HepG2 (cell line): ENCODE measurements around the gene ACAN. TPM values are rescaled to one million over a fixed set of nuclear protein-coding genes. Genes with fewer than 3 reads are reported as not detected.

Source experiments
- ATM ChIP-seq: fragments of 450-650 bp; IDR thresholded peaks from 2 replicates; pipeline ENCODE4 v1.7.1; 2017; ENCODE audit warnings: mild to moderate bottlenecking, borderline replicate concordance
- CREM ChIP-seq, 2 experiments: sonication (generic) in 1 of 2; formaldehyde crosslinking in 1 of 2; IDR thresholded peaks; 2 replicates each; pipeline versions ENCODE4 v1.4.0 to v1.6.1; 2016 to 2020; ENCODE audit warnings: antibody characterized with exemption in 1 of 2, mild to moderate bottlenecking in 1 of 2, missing genetic modification reagents in 1 of 2
- DPF2 ChIP-seq: sonication (generic); formaldehyde crosslinking; IDR thresholded peaks from 2 replicates; pipeline ENCODE4 v1.4.0; 2020; ENCODE audit warnings: mild to moderate bottlenecking, low read depth, missing genetic modification reagents, borderline replicate concordance
- FIP1L1 ChIP-seq: fragments of 200-400 bp; formaldehyde crosslinking; IDR thresholded peaks from 2 replicates; pipeline ENCODE4 v1.6.1; 2018; ENCODE audit warnings: low read depth, mild to moderate bottlenecking, low read length, moderate library complexity, borderline replicate concordance; ENCODE audit not compliant: insufficient read depth
- FOSL1 ChIP-seq: sonication (generic); formaldehyde crosslinking; IDR thresholded peaks from 2 replicates; pipeline ENCODE4 v1.9.0; 2021; ENCODE audit warnings: missing genetic modification reagents, borderline replicate concordance
- FOXO1 ChIP-seq: sonication (generic); formaldehyde crosslinking; IDR thresholded peaks from 2 replicates; pipeline ENCODE4 v1.4.0; 2020; ENCODE audit warnings: missing genetic modification reagents
- MTF1 ChIP-seq: sonication (generic); formaldehyde crosslinking; IDR thresholded peaks from 2 replicates; pipeline ENCODE4 v1.5.0; 2020; ENCODE audit warnings: missing genetic modification reagents
- NFE2L1 ChIP-seq: sonication (generic); formaldehyde crosslinking; IDR thresholded peaks from 2 replicates; pipeline ENCODE4 v1.4.0; 2020; ENCODE audit warnings: missing genetic modification reagents, mild to moderate bottlenecking, borderline replicate concordance
- SP1 ChIP-seq, 2 experiments: fragments of 450-650 bp in 1 of 2; sonication (generic) in 1 of 2; formaldehyde crosslinking in 1 of 2; IDR thresholded peaks; 2 replicates each; pipeline versions ENCODE4 v1.4.0 to v1.6.1; 2016 to 2020; ENCODE audit warnings: missing genetic modification reagents in 1 of 2
- TAF15 ChIP-seq: fragments of 200-400 bp; formaldehyde crosslinking; IDR thresholded peaks from one replicate; pipeline ENCODE4 v1.6.1; 2018; ENCODE audit warnings: mild to moderate bottlenecking, low read depth, low read length; ENCODE audit not compliant: poor library complexity, severe bottlenecking
- XRCC5 ChIP-seq: fragments of 200-400 bp; formaldehyde crosslinking; optimal IDR thresholded peaks from 2 replicates; pipeline ENCODE3; 2017; ENCODE audit warnings: mild to moderate bottlenecking, low read length
- ZNF12 ChIP-seq: sonication (generic); formaldehyde crosslinking; IDR thresholded peaks from 2 replicates; pipeline ENCODE4 v1.5.0; 2020; ENCODE audit warnings: missing genetic modification reagents
- ZNF451 ChIP-seq: sonication (generic); formaldehyde crosslinking; IDR thresholded peaks from 2 replicates; pipeline ENCODE4 v1.5.0; 2020; ENCODE audit warnings: mild to moderate bottlenecking, missing genetic modification reagents
- ZNF547 ChIP-seq: sonication (generic); formaldehyde crosslinking; IDR thresholded peaks from 2 replicates; pipeline ENCODE4 v1.5.1; 2020; ENCODE audit warnings: mild to moderate bottlenecking, missing genetic modification reagents
- ZNF558 ChIP-seq: sonication (generic); formaldehyde crosslinking; IDR thresholded peaks from 2 replicates; pipeline ENCODE4 v1.9.0; 2022; ENCODE audit warnings: mild to moderate bottlenecking, missing genetic modification reagents, borderline replicate concordance
- ZNF747 ChIP-seq: sonication (generic); formaldehyde crosslinking; IDR thresholded peaks from 2 replicates; pipeline ENCODE4 v1.8.1; 2023; ENCODE audit warnings: missing genetic modification reagents, mild to moderate bottlenecking, borderline replicate concordance
- ZNF883 ChIP-seq: sonication (generic); formaldehyde crosslinking; IDR thresholded peaks from 2 replicates; pipeline ENCODE4 v1.5.1; 2020; ENCODE audit warnings: mild to moderate bottlenecking, missing genetic modification reagents; ENCODE audit errors: not compliant biosample characterization
- ZSCAN29 ChIP-seq: sonication (generic); formaldehyde crosslinking; conservative IDR thresholded peaks from 2 replicates; pipeline ENCODE4 v1.4.0; 2020; ENCODE audit warnings: mild to moderate bottlenecking, missing genetic modification reagents
- polyA plus RNA-seq, 8 experiments: library from polyadenylated mRNA; depleted of rRNA in 3 of 8; stranded (reverse) in 7 of 8; unstranded in 1 of 8; fragments of >200 nt; fragmentation: Illumina TruSeq in 4 of 8; extraction: Trizol in 4 of 8; gene quantifications; 2 replicates each; pipeline versions ENCODE4 v1.2.1 to v1.2.3, GENCODE V29; 2011 to 2016; ENCODE audit warnings: low read depth in 4 of 8, missing spikeins in 1 of 8, mixed read lengths in 1 of 8; ENCODE audit not compliant: insufficient read depth in 1 of 8
- total RNA-seq, 5 experiments: library from RNA; depleted of rRNA; stranded (reverse); fragments of >200 nt; fragmentation: Illumina TruSeq; extraction: Trizol; gene quantifications; 2 replicates each; pipeline ENCODE4 v1.2.3, GENCODE V29; 2016; ENCODE audit warnings: low read depth in 1 of 5
- TF ChIP-seq, protein P1 (sequence below): sonication (generic); formaldehyde crosslinking; IDR thresholded peaks from 2 replicates; pipeline ENCODE4 v1.4.0; 2020; ENCODE audit warnings: missing genetic modification reagents
- TF ChIP-seq, protein P2 (sequence below): sonication (generic); formaldehyde crosslinking; IDR thresholded peaks from 2 replicates; pipeline ENCODE4 v1.5.0; 2020; ENCODE audit warnings: missing genetic modification reagents, mild to moderate bottlenecking, borderline replicate concordance
- TF ChIP-seq, protein P3 (sequence below): sonication (generic); formaldehyde crosslinking; IDR thresholded peaks from 2 replicates; pipeline ENCODE4 v1.4.0; 2020; ENCODE audit warnings: missing genetic modification reagents, borderline replicate concordance
- TF ChIP-seq, protein P4 (sequence below): sonication (generic); formaldehyde crosslinking; IDR thresholded peaks from 2 replicates; pipeline ENCODE4 v1.8.1; 2023; ENCODE audit warnings: mild to moderate bottlenecking, missing genetic modification reagents, borderline replicate concordance
- TF ChIP-seq, protein P5 (sequence below): IDR thresholded peaks from 2 replicates; pipeline ENCODE4 v1.6.1; 2012; ENCODE audit warnings: low read length, improper control_type of control experiment

ACAN gene
- total and polyA plus RNA-seq, 2 of the 13 experiments (the other 11 are each of a cell fraction or from before 2014, with no cell fraction given), result not detected

DNA sequence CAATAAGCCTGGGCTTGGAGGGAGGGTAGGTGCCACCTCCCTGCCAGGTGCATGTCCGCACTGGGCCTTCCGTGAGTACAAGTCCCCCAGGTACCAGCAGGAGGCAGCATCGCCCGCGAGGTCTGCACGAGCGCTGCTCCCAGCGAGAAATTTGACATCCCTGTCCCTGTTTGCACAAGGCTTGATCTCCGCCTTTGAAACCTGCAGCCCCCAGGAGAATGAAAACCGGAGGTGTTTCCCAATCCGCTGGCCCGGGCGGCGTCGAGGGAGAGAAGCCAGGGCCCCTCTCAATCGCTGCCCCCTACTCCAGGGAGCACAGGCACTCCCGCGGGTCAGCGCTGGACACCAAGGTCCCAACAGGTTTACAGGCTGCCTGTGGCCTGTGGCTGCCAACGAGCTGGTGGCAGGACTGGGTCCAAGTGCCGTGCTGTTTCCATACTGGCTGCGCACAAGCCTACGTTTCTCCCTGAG is 91.1 kb downstream of the ACAN start (continued):
- TF ChIP-seq, protein P1, sequence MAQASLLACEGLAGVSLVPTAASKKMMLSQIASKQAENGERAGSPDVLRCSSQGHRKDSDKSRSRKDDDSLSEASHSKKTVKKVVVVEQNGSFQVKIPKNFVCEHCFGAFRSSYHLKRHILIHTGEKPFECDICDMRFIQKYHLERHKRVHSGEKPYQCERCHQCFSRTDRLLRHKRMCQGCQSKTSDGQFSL, result peak; percentile 31; the same call in 1 of the 2 replicates
- TF ChIP-seq ZNF747 (CRISPR knock-in tag), result no peak
- TF ChIP-seq ZNF883, result peak; percentile 32
- no peak for TF ChIP-seq ZNF12 (CRISPR knock-in tag)
- TF ChIP-seq, protein P2, sequence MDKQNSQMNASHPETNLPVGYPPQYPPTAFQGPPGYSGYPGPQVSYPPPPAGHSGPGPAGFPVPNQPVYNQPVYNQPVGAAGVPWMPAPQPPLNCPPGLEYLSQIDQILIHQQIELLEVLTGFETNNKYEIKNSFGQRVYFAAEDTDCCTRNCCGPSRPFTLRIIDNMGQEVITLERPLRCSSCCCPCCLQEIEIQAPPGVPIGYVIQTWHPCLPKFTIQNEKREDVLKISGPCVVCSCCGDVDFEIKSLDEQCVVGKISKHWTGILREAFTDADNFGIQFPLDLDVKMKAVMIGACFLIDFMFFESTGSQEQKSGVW, result no peak
- TF ChIP-seq CREM (IDR thresholded peaks at IDR 0.05), result no peak
- no peak for TF ChIP-seq CREM (CRISPR knock-in tag; IDR thresholded peaks at IDR 0.05)
- TF ChIP-seq XRCC5, result peak; percentile 22
- no peak for TF ChIP-seq FIP1L1
- no peak for TF ChIP-seq NFE2L1 (CRISPR knock-in tag)
- TF ChIP-seq DPF2 (CRISPR knock-in tag), result no peak
- TF ChIP-seq ZNF558 (CRISPR knock-in tag), result no peak
- no peak for TF ChIP-seq FOXO1
- TF ChIP-seq, protein P3, sequence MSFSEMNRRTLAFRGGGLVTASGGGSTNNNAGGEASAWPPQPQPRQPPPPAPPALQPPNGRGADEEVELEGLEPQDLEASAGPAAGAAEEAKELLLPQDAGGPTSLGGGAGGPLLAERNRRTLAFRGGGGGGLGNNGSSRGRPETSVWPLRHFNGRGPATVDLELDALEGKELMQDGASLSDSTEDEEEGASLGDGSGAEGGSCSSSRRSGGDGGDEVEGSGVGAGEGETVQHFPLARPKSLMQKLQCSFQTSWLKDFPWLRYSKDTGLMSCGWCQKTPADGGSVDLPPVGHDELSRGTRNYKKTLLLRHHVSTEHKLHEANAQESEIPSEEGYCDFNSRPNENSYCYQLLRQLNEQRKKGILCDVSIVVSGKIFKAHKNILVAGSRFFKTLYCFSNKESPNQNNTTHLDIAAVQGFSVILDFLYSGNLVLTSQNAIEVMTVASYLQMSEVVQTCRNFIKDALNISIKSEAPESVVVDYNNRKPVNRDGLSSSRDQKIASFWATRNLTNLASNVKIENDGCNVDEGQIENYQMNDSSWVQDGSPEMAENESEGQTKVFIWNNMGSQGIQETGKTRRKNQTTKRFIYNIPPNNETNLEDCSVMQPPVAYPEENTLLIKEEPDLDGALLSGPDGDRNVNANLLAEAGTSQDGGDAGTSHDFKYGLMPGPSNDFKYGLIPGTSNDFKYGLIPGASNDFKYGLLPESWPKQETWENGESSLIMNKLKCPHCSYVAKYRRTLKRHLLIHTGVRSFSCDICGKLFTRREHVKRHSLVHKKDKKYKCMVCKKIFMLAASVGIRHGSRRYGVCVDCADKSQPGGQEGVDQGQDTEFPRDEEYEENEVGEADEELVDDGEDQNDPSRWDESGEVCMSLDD (CRISPR knock-in tag), result no peak
- no peak for TF ChIP-seq ZSCAN29 (CRISPR knock-in tag)
- no peak for TF ChIP-seq TAF15
- TF ChIP-seq SP1 (IDR thresholded peaks at IDR 0.05), result no peak
- no peak for TF ChIP-seq SP1 (CRISPR knock-in tag; IDR thresholded peaks at IDR 0.05)
- no peak for TF ChIP-seq ZNF547 (CRISPR knock-in tag)
- TF ChIP-seq ATM, result no peak
- TF ChIP-seq ZNF451, result no peak
- TF ChIP-seq, protein P4, sequence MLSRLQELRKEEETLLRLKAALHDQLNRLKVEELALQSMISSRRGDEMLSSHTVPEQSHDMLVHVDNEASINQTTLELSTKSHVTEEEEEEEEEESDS, result no peak
- no peak for TF ChIP-seq FOSL1
- TF ChIP-seq MTF1 (CRISPR knock-in tag), result no peak
- TF ChIP-seq, protein P5, sequence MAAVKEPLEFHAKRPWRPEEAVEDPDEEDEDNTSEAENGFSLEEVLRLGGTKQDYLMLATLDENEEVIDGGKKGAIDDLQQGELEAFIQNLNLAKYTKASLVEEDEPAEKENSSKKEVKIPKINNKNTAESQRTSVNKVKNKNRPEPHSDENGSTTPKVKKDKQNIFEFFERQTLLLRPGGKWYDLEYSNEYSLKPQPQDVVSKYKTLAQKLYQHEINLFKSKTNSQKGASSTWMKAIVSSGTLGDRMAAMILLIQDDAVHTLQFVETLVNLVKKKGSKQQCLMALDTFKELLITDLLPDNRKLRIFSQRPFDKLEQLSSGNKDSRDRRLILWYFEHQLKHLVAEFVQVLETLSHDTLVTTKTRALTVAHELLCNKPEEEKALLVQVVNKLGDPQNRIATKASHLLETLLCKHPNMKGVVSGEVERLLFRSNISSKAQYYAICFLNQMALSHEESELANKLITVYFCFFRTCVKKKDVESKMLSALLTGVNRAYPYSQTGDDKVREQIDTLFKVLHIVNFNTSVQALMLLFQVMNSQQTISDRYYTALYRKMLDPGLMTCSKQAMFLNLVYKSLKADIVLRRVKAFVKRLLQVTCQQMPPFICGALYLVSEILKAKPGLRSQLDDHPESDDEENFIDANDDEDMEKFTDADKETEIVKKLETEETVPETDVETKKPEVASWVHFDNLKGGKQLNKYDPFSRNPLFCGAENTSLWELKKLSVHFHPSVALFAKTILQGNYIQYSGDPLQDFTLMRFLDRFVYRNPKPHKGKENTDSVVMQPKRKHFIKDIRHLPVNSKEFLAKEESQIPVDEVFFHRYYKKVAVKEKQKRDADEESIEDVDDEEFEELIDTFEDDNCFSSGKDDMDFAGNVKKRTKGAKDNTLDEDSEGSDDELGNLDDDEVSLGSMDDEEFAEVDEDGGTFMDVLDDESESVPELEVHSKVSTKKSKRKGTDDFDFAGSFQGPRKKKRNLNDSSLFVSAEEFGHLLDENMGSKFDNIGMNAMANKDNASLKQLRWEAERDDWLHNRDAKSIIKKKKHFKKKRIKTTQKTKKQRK, result no peak
